DOHH2 (cell line): ENCODE data around the gene MS4A6E.
A peak's percentile ranks its signal among the peaks of the same experiment; 100 is the strongest.

ENCODE experiments used
- H3F3A ChIP-seq: fragments of 200-600 bp; sonication (generic), shearing (Covaris generic); 2 replicates; pipeline ENCODE4 v1.6.0; 2016; ENCODE audit warnings: antibody characterized with exemption, mild to moderate bottlenecking; ENCODE audit not compliant: control insufficient read depth, insufficient read depth
- H3K27ac ChIP-seq: fragments of 200-600 bp; sonication (generic); 2 replicates; pipeline ENCODE4 v1.5.1; 2014; ENCODE audit warnings: low read depth, mild to moderate bottlenecking, low read length, moderate library complexity
- H3K27me3 ChIP-seq: fragments of 200-600 bp; sonication (generic); 2 replicates; pipeline ENCODE4 v1.6.1; 2014; ENCODE audit warnings: mild to moderate bottlenecking, low read length, mixed read lengths; ENCODE audit not compliant: control insufficient read depth
- H3K36me3 ChIP-seq: fragments of 200-600 bp; sonication (generic); 2 replicates; pipeline ENCODE4 v1.6.1; 2014; ENCODE audit warnings: mild to moderate bottlenecking, low read length, moderate library complexity, mixed read lengths; ENCODE audit not compliant: control insufficient read depth
- H3K4me1 ChIP-seq: fragments of 200-600 bp; sonication (generic); 2 replicates; pipeline ENCODE4 v1.6.1; 2014; ENCODE audit warnings: mild to moderate bottlenecking, low read length, mixed read lengths; ENCODE audit not compliant: control insufficient read depth
- H3K4me2 ChIP-seq: fragments of 200-600 bp; sonication (generic); 2 replicates; pipeline ENCODE4 v1.6.0; 2014; ENCODE audit warnings: mild to moderate bottlenecking, low read length, moderate library complexity
- H3K4me3 ChIP-seq: fragments of 200-600 bp; sonication (generic); 2 replicates; pipeline ENCODE4 v1.5.1; 2014; ENCODE audit warnings: mild to moderate bottlenecking, low read length, mixed read lengths
- H3K79me2 ChIP-seq: fragments of 200-600 bp; sonication (generic); 2 replicates; pipeline ENCODE4 v1.6.1; 2014; ENCODE audit warnings: mild to moderate bottlenecking, low read length, mixed read lengths; ENCODE audit not compliant: control insufficient read depth
- H3K9me2 ChIP-seq: fragments of 200-600 bp; sonication (generic); replicated peaks from 2 replicates; pipeline ENCODE4 v1.6.1; 2014; ENCODE audit warnings: mild to moderate bottlenecking, low read length, mixed read lengths; ENCODE audit not compliant: control insufficient read depth
- H3K9me3 ChIP-seq: fragments of 200-600 bp; sonication (generic); 2 replicates; pipeline ENCODE4 v1.6.1; 2014; ENCODE audit warnings: antibody characterized with exemption, low read length, mixed read lengths; ENCODE audit not compliant: control insufficient read depth, insufficient read depth
- H4K20me1 ChIP-seq: fragments of 200-600 bp; sonication (generic); 2 replicates; pipeline ENCODE4 v1.6.0; 2014; ENCODE audit warnings: low read depth, mild to moderate bottlenecking, antibody characterized with exemption, low read length, moderate library complexity; ENCODE audit not compliant: control insufficient read depth, insufficient read depth
- CTCF ChIP-seq: fragments of 200-600 bp; sonication (generic); IDR thresholded peaks from one replicate; pipeline ENCODE4 v1.5.1; 2014; ENCODE audit warnings: antibody characterized with exemption, mild to moderate bottlenecking, low read depth, low read length; ENCODE audit not compliant: poor library complexity, severe bottlenecking
- EZH2phosphoT487 ChIP-seq: fragments of 200-600 bp; sonication (generic); IDR thresholded peaks from 2 replicates; pipeline ENCODE4 v1.6.1; 2017; ENCODE audit warnings: borderline replicate concordance, mild to moderate bottlenecking, antibody characterized with exemption, low read length, moderate library complexity, mixed read lengths

MS4A6E gene

DNA sequence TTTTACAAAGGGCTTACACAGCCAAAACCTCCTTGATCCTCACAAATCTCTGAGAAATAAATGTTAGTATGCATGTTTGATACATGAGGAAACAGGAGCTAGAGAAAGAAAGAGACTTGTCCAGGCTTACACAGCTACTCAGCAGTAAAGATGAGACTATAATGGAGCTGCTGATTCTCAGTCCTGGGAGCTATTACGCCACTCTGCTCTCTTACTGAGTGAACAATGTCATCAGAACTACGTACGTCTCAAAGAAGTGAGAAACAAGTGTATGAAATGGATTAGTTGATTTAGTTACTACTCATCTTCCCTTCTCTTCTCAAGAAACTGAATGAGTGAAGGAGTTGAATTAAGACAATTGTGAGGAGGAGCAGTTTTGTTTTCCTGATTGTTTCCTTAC is 12.3 kb downstream of the MS4A6E start:
- Histone ChIP-seq H3K9me3 (no peaks in the 10 kb centered on the region), H3K4me3 (no peak overlapping the region), H3K27ac (no peak overlapping the region), H3K36me3 (no peaks in the 10 kb centered on the region), H3K27me3 (no peaks in the 10 kb centered on the region), H4K20me1 (no peaks in the 10 kb centered on the region), H3K4me2 (no peak overlapping the region), H3K79me2 (no peaks in the 10 kb centered on the region), H3K4me1 (no peaks in the 10 kb centered on the region), H3K9me2 (no peaks in the 10 kb centered on the region), H3F3A (no peaks in the 10 kb centered on the region)
- TF ChIP-seq CTCF (no peak), EZH2phosphoT487 (no peak)

GRCh38 chr11:60343094-60343704 is 16.1 kb downstream of the MS4A6E start:
- Histone ChIP-seq H3K4me1 (no peaks in the 10 kb centered on the region), H3K4me2 (no peak overlapping the region), H3K9me2 (no peaks in the 10 kb centered on the region), H3K27me3 (no peaks in the 10 kb centered on the region), H4K20me1 (no peaks in the 10 kb centered on the region), H3K9me3 (no peaks in the 10 kb centered on the region), H3K27ac (no peak overlapping the region), H3K4me3 (no peak overlapping the region), H3K79me2 (no peaks in the 10 kb centered on the region), H3K36me3 (no peaks in the 10 kb centered on the region), H3F3A (no peaks in the 10 kb centered on the region)
- TF ChIP-seq CTCF (peak; percentile 69), EZH2phosphoT487 (no peak)

DNA sequence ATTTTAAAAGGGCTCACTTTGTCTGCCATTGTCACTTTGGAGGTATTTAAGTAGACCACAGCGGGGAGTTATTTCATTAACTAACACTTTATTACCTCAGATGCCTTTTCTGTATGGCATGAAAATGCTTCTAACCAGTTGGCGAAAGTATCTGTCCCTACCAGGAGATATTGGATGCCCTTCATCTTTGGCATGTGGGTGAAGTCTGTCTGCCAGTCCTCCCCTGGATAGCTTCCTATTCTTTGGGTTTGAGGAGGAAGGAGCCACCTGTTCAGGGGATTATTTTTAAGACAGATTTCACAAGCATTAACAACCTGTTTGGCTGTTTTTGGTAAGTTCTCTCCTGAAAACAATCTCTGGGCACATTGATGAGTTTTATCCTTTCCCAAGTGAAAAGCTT is 17.1 kb downstream of the MS4A6E start:
- H3K79me2 ChIP-seq, result no peaks in the 10 kb centered on the region
- H3K9me3 ChIP-seq, result no peaks in the 10 kb centered on the region
- no peaks in the 10 kb centered on the region for H3K9me2 ChIP-seq
- no peaks in the 10 kb centered on the region for H3K36me3 ChIP-seq
- no peak overlapping the region for H3K4me2 ChIP-seq
- H3F3A ChIP-seq, result no peaks in the 10 kb centered on the region
- no peak overlapping the region for H3K4me3 ChIP-seq
- H3K4me1 ChIP-seq, result no peaks in the 10 kb centered on the region
- H3K27me3 ChIP-seq, result no peaks in the 10 kb centered on the region
- H4K20me1 ChIP-seq, result no peaks in the 10 kb centered on the region
- H3K27ac ChIP-seq, result no peak overlapping the region
- no peak for TF ChIP-seq CTCF
- no peak for TF ChIP-seq EZH2phosphoT487
